HG03039 (cell line): ENCODE measurements around the gene MIEN1.
"Not testable (repeated sequence)": the region's sequence is repeated elsewhere in the genome, so short reads cannot be mapped to it uniquely, and the experiment has no call there.

Experiments used
- ATAC-seq: cut with Tn5 transposase; IDR thresholded peaks from one replicate; pipeline ENCODE4 v1.9.1; 2021; ENCODE audit warnings: mild to moderate bottlenecking, moderate library complexity; ENCODE audit not compliant: unreplicated experiment

The MIEN1 gene, protein sequence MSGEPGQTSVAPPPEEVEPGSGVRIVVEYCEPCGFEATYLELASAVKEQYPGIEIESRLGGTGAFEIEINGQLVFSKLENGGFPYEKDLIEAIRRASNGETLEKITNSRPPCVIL

DNA sequence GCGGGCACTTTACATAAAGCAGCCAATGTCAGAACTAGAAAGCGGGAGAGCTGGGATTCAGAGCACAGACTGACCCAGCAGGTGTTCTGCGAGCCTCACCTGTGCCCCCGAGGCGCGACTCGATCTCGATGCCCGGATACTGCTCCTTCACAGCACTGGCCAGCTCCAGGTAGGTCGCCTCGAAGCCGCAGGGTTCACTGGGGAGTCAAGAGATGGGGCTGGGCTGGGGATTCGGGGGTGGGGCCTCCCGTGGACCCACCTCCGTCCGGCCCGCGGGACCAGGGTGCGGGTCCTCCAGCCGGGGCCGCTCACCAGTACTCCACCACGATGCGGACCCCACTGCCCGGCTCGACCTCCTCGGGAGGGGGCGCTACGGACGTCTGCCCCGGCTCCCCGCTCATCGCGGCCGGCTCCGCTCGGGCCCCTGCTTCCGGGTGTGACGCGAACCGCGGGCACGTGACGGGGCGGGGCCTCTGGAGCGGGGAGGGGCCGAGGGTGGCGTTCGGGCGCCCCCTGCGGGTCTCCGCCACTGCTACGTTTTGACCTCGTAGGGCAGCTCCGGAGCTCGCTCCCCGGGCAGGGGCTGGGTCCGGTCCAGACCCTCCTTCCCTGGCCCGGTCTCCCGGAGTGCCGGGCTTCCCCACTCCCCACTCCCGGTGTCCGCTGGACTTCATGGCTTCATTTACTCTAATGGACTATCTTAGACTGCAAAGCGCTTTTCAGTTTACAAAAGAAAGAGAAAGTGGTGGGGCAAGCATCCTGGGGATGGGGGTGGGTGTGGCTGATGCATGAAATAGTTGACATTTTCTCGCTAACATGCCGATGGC is at the start of gene MIEN1:
Gene MIEN1 (minus strand): TSS at position 438 of the 827 bp plus-strand sequence. CDS start 37 bp downstream, at position 401.
- ATAC-seq, result peak; percentile 83

DNA sequence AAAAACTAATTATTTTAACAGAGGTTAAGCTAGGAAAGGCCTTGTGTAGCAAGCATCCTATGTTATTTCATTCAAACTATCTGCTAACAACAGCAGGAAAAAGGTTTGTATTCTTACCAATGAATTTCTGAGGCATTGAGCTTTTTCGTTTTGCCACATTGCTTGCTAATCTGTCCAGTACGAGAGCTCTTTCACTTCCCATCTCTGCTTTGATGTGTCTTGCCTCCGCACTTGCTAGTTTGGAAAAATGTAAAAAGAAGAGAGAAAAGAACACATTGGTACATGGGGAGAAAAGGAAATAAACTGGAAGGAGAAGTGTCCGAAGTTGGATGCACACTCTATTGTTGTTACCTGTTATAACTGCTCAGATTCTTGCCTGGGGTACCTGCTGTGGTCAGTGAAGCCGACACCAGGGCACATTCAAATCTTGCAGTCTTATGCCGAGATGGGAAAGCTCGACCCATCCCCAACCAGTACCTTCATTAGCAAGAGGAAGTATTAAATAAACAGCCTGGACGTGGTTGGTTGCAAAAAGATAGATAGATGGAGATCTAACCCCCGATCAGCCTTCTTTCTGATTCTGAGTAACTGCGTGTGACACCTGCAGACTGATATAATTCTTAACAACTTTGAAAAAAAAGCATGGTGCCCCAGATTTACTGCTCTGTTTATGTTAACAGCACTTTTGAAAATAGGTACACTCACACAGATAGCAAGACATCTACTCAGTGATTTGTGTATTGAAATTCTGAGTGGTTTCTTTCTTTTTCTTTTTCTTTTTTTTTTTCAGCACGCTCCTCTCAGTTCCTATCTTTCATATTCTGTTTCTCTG is 47.4 kb upstream of the MIEN1 start:
- no peak for ATAC-seq

DNA sequence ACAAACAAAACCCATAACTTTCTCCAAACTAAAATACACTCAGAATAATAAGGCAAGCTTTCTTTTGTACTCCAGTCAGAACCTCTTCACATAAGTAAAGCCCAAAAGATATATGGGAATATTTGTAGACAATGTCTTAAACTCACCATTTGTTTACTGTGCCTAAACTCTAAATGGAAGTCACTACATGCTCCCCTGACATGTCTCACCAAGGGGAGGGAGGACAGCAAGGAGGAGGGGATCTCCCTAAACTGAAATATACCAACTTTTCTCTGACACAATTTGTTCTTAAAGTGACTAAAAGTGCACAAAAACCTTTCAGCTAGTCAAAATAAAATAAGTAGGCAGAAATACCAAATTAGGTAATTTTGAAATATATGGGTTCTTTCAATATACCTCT is 45.9 kb upstream of the MIEN1 start:
- ATAC-seq, result no peak

GRCh38 chr17:39775031-39775430 is 44.7 kb upstream of the MIEN1 start:
- no peak for ATAC-seq

- no peak for ATAC-seq
Measured at GRCh38 chr17:39774047-39774446, 43.7 kb upstream of the MIEN1 start.

GRCh38 chr17:39772987-39773934 is 42.9 kb upstream of the MIEN1 start:
- no peak for ATAC-seq

- no peak for ATAC-seq
Measured at GRCh38 chr17:39772415-39772814, 42.1 kb upstream of the MIEN1 start.

DNA sequence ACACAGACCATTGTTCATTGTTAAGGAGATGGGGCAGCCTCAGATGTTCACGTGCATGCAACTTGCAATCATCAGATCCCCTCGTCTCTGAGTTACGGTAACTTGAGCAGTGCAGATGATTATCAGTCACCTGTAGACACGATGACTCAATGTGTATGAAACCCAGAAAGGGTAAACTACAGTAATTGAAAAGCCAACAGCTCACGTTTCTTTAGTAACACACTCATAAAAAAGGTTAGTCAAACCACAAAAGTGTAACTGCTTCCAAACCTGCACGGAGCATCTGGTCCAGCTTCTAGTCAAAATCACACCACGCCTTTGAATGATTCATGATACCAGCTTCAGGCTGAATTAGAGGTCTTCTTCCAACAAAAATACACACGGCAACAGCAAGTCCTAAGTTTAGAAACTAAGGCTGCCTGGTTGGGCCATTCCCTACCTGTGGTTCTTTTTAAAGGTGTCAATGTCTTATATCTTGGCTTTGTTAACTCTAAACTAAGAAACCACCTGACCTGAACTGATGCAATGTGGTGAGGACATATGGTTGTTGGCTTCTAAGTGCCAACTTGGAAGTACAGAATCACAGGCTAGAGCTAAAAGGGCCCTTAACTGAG is 39.7 kb upstream of the MIEN1 start:
- peak; percentile 37 for ATAC-seq

DNA sequence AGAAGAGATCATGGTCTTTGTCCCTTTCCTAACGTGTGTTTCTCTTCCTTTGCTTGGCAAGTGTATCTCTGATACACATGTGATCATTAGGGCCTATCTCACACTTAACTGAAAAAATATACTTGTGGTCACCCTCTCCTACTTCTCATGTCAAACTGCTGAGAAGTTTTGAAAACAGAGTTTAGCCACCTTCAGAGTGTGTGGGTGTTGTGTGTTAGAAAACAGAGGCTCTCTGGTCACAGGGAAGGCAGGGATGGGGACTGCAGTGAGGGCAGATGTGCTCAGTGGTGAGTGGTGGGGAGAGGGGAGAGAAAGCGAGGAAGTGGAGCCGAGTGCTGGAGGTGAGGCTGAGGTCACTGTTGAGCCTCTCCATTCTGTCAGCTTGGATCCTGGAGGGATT is 36.8 kb upstream of the MIEN1 start:
- ATAC-seq, result no peak

DNA sequence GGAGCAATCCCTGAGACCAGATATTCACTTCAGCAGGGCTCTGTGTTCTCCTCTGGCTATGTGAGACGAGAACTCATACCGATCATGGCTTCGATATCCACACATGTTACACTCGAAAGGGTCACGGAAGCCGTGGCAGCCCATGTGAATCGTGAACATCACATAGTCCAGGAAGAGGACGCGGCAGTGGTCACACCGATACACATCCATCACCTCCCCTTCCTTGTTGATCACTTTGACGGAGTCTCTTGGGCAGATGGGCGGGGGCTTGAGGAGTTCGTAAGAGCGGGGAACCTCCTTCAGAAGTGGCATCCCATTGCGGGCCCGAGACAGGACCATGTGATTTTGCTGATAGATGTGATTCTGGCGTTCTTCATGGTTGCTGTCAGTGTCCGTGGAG is 35.4 kb upstream of the MIEN1 start:
- ATAC-seq, result no peak

DNA sequence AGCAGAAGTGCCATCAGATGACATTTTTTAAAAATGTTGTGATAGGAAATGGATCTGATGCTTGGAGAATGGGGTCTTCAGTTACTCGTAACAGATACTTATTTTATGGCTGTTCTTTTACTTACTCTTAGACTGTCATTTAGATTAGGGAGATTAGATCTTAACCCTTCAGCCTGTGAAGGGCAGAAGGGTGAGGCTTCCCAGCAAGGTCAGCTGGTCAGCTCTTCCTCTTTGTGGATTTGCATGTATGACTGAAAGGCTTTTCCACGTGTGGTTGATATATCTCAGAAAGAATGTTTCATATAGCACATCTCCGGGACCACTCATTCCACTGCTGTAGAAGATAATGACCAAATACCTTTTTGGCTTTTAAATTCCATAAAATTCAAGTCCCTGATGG is 34.8 kb upstream of the MIEN1 start:
- ATAC-seq, result no peak

DNA sequence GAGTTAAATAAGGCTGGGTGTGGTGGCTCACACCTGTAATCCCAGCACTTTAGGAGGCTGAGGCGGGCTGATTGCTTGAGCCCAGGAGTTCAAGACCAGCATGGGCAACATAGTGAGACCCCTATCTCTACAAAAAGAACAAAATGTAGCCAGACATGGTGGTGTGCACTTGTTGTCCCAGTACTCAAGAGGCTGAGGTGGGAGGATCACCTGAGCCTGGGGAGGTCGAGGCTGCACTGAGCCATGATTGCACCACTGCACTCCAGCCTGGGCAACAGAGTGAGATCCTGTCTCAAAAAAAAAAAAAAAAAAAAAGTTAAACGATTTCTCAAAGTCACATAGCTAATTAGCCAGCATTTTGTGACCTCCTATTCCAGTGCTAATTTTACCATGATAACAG is 33.8 kb upstream of the MIEN1 start:
- ATAC-seq, result not testable (repeated sequence)

- no peak for ATAC-seq
Measured at GRCh38 chr17:39763051-39763820, 32.9 kb upstream of the MIEN1 start.

- no peak for ATAC-seq
Measured at GRCh38 chr17:39761861-39762496, 31.6 kb upstream of the MIEN1 start.

DNA sequence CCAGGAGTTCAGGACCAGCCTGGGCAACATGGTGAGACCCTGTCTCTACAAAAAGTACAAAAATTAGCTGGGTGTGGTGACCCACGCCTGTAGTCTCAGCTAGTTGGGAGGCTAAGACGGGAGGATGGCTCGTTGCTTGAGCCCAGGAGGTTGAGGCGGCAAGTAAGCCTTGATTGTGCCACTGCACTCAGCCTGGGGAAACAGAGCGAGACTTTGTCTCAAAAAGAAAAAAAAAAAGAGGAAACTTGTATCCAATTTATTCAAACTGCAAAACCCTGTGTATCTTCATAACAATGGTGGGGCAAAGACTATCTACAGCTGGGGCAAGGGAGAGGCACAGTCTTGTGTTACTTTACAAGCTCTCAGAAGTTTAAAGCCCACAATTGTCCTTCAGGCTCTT is 28.9 kb upstream of the MIEN1 start:
- ATAC-seq, result no peak

GRCh38 chr17:39757931-39758873 is 27.9 kb upstream of the MIEN1 start:
- ATAC-seq, result no peak

- no peak for ATAC-seq
Measured at GRCh38 chr17:39757176-39757662, 26.9 kb upstream of the MIEN1 start.
